DND-41 (cell line): ENCODE data around the gene OPTN.
"Not testable (repeated sequence)": the region's sequence is repeated elsewhere in the genome, so short reads cannot be mapped to it uniquely, and the experiment has no call there.

Experiments
- ATAC-seq: fragments of 200-7000 bp; cut with Tn5 transposase; 3 replicates; pipeline ENCODE4 v1.9.1; 2021; ENCODE audit warnings: low read depth; ENCODE audit not compliant: insufficient read depth
- DNase-seq: peaks from one replicate; pipeline ENCODE4 v3.0.0-alpha.2; 2020
- H2AFZ ChIP-seq: 2 replicates; pipeline ENCODE4 v1.6.0; 2012; ENCODE audit warnings: low read depth, low read length
- H3K27ac ChIP-seq: 2 replicates; pipeline ENCODE4 v1.5.1; 2012; ENCODE audit warnings: low read length, inconsistent platforms
- H3K27me3 ChIP-seq: fragments of 200-600 bp; sonication (generic); 2 replicates; pipeline ENCODE4 v1.6.0; 2012; ENCODE audit warnings: low read length, mild to moderate bottlenecking, inconsistent platforms; ENCODE audit not compliant: insufficient read depth, poor library complexity
- H3K36me3 ChIP-seq: 2 replicates; pipeline ENCODE4 v1.5.1; 2012; ENCODE audit warnings: low read length, inconsistent platforms; ENCODE audit not compliant: insufficient read depth
- H3K4me1 ChIP-seq: 2 replicates; pipeline ENCODE4 v1.5.1; 2012; ENCODE audit warnings: mild to moderate bottlenecking, low read length; ENCODE audit not compliant: insufficient read depth
- H3K4me2 ChIP-seq: 2 replicates; pipeline ENCODE4 v1.6.0; 2012; ENCODE audit warnings: mild to moderate bottlenecking, moderate library complexity, low read length, inconsistent platforms; ENCODE audit not compliant: insufficient read depth
- H3K4me3 ChIP-seq, 2 experiments: fragments of 200-600 bp in 1 of 2; shearing (Covaris generic) in 1 of 2; 2 replicates each; pipeline ENCODE4 v1.5.1; 2012 to 2016; ENCODE audit warnings: inconsistent platforms in 2 of 2, low read length in 2 of 2, mild to moderate bottlenecking in 2 of 2, low read depth in 1 of 2, moderate library complexity in 1 of 2
- H3K79me2 ChIP-seq: 2 replicates; pipeline ENCODE4 v1.6.0; 2012; ENCODE audit warnings: low read length, inconsistent platforms; ENCODE audit not compliant: insufficient read depth
- H3K9ac ChIP-seq: 2 replicates; pipeline ENCODE4 v1.6.0; 2012; ENCODE audit warnings: low read depth, mild to moderate bottlenecking, inconsistent platforms, low read length, moderate library complexity
- H3K9me3 ChIP-seq: 2 replicates; pipeline ENCODE4 v1.5.1; 2012; ENCODE audit warnings: low read length, moderate library complexity, mild to moderate bottlenecking, inconsistent platforms; ENCODE audit not compliant: insufficient read depth, severe bottlenecking
- H4K20me1 ChIP-seq: 2 replicates; pipeline ENCODE4 v1.6.0; 2012; ENCODE audit warnings: low read length; ENCODE audit not compliant: insufficient read depth
- EZH2 ChIP-seq: IDR thresholded peaks from 3 replicates; pipeline ENCODE4 v1.6.1; 2012; ENCODE audit warnings: borderline replicate concordance, low read depth, mild to moderate bottlenecking, moderate library complexity, low read length, inconsistent platforms; ENCODE audit not compliant: severe bottlenecking
- TF ChIP-seq, protein P1 (sequence below): IDR thresholded peaks from 2 replicates; pipeline ENCODE4 v1.5.1; 2012; ENCODE audit warnings: borderline replicate concordance, low read length, moderate library complexity, mild to moderate bottlenecking; ENCODE audit not compliant: poor library complexity, severe bottlenecking; ENCODE audit errors: extremely low read depth

The OPTN gene

DNA sequence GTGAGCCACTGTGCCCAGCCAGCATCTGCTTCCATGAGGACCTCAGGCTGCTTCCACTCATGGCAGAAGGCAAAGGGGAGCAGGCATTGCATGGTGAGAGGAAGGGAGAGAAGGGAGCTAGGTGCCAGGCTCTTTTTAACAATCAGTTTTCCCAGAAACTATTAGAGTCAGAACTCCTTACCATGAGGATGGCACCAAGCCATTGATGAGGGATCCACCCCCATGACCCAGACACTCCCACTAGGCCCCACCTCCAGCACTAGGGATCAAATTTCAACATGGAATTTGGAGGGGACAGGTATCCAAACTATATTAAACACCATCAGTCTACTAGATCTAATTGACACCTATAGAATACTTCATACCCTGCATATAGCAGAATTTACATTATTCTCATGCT is 47.2 kb downstream of the OPTN start:
- H3K4me2 ChIP-seq, result no peak overlapping the region
- no peaks in the 10 kb centered on the region for H3K4me1 ChIP-seq
- ATAC-seq, result no peak
- H3K4me3 ChIP-seq, result no peak overlapping the region
- H3K79me2 ChIP-seq, result no peaks in the 10 kb centered on the region
- H3K9me3 ChIP-seq, result no peaks in the 10 kb centered on the region
- no peak overlapping the region for H2AFZ ChIP-seq
- no peaks in the 10 kb centered on the region for H4K20me1 ChIP-seq
- H3K27ac ChIP-seq, result no peak overlapping the region
- TF ChIP-seq, protein P1, sequence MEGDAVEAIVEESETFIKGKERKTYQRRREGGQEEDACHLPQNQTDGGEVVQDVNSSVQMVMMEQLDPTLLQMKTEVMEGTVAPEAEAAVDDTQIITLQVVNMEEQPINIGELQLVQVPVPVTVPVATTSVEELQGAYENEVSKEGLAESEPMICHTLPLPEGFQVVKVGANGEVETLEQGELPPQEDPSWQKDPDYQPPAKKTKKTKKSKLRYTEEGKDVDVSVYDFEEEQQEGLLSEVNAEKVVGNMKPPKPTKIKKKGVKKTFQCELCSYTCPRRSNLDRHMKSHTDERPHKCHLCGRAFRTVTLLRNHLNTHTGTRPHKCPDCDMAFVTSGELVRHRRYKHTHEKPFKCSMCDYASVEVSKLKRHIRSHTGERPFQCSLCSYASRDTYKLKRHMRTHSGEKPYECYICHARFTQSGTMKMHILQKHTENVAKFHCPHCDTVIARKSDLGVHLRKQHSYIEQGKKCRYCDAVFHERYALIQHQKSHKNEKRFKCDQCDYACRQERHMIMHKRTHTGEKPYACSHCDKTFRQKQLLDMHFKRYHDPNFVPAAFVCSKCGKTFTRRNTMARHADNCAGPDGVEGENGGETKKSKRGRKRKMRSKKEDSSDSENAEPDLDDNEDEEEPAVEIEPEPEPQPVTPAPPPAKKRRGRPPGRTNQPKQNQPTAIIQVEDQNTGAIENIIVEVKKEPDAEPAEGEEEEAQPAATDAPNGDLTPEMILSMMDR, result no peak
- TF ChIP-seq EZH2, result no peak
- no peak for DNase-seq
- no peaks in the 10 kb centered on the region for H3K27me3 ChIP-seq
- H3K9ac ChIP-seq, result no peak overlapping the region
- H3K36me3 ChIP-seq, result no peaks in the 10 kb centered on the region

- H3K36me3 ChIP-seq, result no peaks in the 10 kb centered on the region
- ATAC-seq (no peak), DNase-seq (no peak)
- no peak overlapping the region for H3K4me2 ChIP-seq
- H3K27ac ChIP-seq, result no peak overlapping the region
- H4K20me1 ChIP-seq, result no peaks in the 10 kb centered on the region
- no peak overlapping the region for H3K9ac ChIP-seq
- H3K27me3 ChIP-seq, result no peaks in the 10 kb centered on the region
- no peak for TF ChIP-seq EZH2
- TF ChIP-seq, protein P1, result no peak
- no peaks in the 10 kb centered on the region for H3K79me2 ChIP-seq
- H3K9me3 ChIP-seq, result no peaks in the 10 kb centered on the region
- no peaks in the 10 kb centered on the region for H3K4me1 ChIP-seq
- no peak overlapping the region for H2AFZ ChIP-seq
- H3K4me3 ChIP-seq, result no peak overlapping the region
Measured at GRCh38 chr10:13152296-13152695, 52.3 kb downstream of the OPTN start.

DNA sequence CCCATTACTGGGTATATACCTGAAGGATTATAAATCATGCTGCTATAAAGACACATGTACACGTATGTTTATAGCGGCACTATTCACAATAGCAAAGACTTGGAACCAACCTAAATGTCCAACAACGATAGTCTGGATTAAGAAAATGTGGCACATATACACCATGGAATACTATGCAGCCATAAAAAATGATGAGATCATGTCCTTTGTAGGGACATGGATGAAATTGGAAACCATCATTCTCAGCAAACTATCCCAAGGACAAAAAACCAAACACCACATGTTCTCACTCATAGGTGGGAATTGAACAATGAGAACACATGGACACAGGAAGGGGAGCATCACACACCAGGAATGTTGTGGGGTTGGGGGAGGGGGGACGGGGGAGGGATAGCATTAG is 55.9 kb downstream of the OPTN start:
- H4K20me1 ChIP-seq, H3K9me3 ChIP-seq, H3K36me3 ChIP-seq, DNase-seq, H3K4me1 ChIP-seq, H3K4me3 ChIP-seq, H3K79me2 ChIP-seq, H3K27ac ChIP-seq, H3K27me3 ChIP-seq, H3K4me2 ChIP-seq, H2AFZ ChIP-seq, H3K9ac ChIP-seq, ATAC-seq: not testable (repeated sequence)

- H3K4me1 ChIP-seq, result peaks cover 23% of the 10 kb centered on the region
- no peak overlapping the region for H3K9ac ChIP-seq
- H3K9me3 ChIP-seq, result no peaks in the 10 kb centered on the region
- H3K79me2 ChIP-seq, result peaks cover 20% of the 10 kb centered on the region
- H3K4me3 ChIP-seq, result no peak overlapping the region
- H4K20me1 ChIP-seq, result peaks cover 12% of the 10 kb centered on the region; the same call in 1 of the 2 replicates
- ATAC-seq (no peak), DNase-seq (no peak)
- no peak overlapping the region for H3K4me2 ChIP-seq
- H3K36me3 ChIP-seq, result peaks cover 5% of the 10 kb centered on the region
- no peak overlapping the region for H3K27ac ChIP-seq
- H2AFZ ChIP-seq, result no peak overlapping the region
- no peaks in the 10 kb centered on the region for H3K27me3 ChIP-seq
- no peak for TF ChIP-seq EZH2
- TF ChIP-seq, protein P1, result no peak
Measured at GRCh38 chr10:13158401-13158800, 58.4 kb downstream of the OPTN start.
